GM21390 (cell line): ENCODE measurements around the gene DHH.

Source experiments
- ATAC-seq: cut with Tn5 transposase; IDR thresholded peaks from one replicate; pipeline ENCODE4 v1.9.1; 2021; ENCODE audit not compliant: unreplicated experiment

The DHH gene

GRCh38 chr12:49109641-49110463 lies 15.3 kb upstream of the DHH start:
- ATAC-seq = no peak

- ATAC-seq = no peak
Measured at GRCh38 chr12:49108958-49109404, 14.4 kb upstream of the DHH start.

DNA sequence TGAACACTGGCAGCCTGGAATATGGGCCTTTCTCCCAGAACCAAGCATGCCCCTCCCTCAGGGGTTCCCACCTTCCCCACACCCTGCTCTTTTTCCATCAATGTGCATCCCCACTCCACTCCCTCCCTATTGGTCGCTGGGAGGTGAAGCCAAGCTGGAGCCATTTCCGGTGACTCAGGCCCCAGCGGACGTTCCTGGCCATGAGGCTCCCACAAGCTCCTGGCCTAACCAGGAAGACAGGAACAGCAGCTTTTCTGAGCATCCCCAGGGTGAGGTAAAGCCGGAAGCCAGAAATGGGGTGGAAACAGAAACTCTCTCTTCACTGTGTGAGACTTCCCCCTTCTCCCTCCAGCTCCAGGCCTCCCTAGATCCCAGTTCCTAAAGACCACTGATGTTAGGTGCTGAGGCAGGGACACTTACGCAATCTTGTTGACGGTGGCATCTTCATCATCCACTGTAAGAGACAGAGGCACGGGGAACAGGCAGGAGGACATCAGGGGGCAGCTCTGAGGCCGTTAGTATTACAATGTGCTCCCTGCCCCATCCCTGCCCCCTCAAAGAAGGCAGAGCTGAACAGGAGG lies 11.0 kb upstream of the DHH start:
- no peak for ATAC-seq

GRCh38 chr12:49104822-49105221 lies 10.2 kb upstream of the DHH start:
- ATAC-seq = no peak

- ATAC-seq = no peak
Measured at GRCh38 chr12:49100380-49100779, 5.8 kb upstream of the DHH start.

DNA sequence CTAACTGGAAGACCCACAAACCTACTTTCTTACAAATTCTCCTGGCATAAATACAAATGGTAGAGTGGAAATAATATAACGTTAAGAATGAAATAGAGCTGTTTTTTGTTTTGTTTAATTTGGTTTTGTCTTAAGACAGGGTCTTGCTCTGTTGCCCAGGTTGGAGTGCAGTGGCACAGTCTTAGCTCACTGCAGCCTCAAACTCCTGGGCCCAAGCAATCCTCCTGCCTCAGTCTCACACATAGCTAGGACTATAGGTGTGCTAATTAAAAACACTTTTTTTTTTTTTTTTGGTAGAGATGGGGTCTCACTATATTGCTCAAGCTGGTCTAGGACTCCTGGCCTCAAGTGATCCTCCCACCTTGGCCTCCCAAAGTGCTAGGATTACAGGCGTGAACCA lies 4.1 kb upstream of the DHH start:
- ATAC-seq = no peak

DNA sequence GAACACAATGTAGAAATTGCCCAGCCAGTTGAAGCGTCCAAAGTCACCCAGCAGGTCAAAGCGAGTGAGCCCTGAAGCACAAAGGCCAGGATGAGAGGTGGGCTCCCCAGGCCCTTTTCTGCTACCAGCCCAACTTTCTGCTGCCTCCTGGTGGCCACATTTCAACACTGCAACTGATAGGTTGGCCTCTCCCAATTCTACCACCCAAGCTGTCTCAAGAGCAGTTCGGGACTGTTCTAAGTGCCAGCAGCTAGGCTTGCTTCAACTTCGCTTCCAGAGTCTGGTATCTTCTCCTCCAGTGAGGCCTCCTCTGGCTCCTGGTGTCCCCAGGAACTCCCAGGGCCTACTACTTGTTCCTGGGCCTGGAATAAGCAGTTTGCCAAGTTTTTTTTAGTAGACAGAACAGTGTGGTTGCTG lies 3.4 kb upstream of the DHH start:
- no peak for ATAC-seq

DNA sequence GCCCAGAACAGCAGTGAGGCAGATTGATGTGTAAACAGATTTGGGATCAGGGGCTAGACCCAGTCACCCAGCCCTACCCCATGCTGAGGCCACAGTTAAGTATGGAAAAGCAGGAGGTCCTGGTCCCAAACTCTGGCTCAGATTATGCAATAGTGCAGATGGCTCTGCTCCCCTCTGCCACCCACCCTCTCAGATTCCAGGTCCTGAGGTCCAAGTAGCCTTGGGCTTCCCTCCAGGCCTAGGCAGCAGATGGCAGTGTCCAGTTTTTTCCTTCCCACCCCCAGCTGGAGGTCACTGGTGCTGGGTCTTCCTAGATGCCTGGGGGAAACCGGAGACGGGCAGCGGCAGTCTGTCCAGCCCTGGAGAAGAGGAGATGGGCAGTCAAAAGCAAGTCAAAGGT lies 2.8 kb upstream of the DHH start:
- no peak for ATAC-seq

- no peak for ATAC-seq
Measured at GRCh38 chr12:49094975-49095365, 369 bp upstream of the DHH start.

DNA sequence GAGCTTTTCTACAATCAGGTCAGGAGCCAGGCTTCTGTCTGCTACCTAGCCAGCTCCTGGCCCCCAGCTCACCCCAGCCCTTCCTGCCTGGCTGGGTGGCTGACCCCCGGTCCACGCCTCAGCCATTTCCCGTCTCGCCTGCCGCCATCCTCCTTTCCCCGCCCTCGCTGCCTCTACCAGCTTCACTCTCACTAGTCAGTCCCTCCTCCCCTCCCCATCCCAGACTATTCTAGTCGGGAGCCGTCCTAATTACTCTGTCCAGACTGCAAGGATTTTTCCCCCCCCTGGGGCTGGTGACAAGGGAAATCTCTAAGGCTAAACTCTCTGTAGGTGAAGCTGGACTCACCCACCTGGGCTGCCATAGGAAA lies 825 bp downstream of the DHH start:
- no peak for ATAC-seq

- no peak for ATAC-seq
Measured at GRCh38 chr12:49092816-49093406, 1.7 kb downstream of the DHH start.

- no peak for ATAC-seq
Measured at GRCh38 chr12:49092086-49092815, 2.4 kb downstream of the DHH start.

DNA sequence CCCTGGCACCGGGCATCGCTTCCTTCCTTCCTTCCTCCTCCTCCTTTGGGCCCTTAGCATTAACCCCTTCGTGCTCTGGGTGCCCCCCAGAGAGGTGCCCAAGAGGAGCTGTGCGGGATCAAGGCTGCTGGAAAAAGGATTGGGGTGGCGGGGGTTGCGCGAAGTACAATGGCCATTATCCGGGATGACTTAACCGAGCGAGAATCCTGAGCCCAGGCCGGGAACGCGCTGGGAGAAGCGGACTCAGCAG lies 2.8 kb downstream of the DHH start:
- no peak for ATAC-seq

GRCh38 chr12:49091056-49091835 lies 3.4 kb downstream of the DHH start:
- ATAC-seq = no peak

DNA sequence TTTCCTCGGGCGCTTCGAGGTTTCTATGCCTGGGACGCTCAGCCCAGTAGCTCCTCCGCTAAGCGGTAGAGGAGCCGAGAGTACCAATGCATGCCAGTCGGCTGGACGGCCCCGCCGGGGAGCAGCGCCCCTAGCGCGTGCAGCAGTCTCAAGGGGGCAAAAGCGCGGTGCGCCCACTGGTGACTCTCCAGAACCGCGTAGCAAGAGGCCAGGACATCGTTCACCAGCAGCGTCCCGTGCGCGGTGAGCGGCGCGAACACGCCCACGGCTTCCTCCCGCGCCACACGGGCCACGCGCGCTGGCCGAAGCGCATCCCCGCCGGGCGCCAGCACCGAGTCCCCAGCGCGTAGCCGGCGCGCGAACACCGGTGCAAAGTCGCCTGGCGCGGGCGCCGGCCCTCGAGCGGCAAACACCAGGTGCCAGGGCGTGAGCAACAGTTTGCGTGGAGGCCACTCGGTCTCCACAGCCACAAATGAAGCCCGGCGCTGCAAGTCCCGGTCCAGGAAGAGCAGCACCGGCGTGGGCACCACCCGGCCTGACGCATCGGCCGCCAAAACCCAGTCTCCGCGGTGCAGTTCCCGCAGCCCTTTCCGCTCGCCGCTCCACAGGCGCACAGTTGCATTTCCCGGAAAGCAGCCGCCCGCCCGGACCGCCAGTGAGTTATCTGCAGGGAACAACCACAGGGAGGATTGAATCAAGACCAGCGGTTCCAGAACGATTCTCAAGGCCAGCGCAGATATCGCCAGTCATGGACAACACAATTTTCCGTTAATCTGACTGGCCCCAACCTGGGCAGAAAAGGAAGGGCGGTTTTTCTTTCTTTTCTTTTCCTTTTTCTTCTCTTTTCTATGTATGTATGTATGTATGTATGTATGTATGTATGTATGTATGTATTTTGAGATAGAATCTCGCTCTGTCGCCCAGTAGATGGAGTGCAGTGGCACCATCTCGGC lies 4.5 kb downstream of the DHH start:
- ATAC-seq = no peak

- no peak for ATAC-seq
Measured at GRCh38 chr12:49088932-49089330, 5.7 kb downstream of the DHH start.

DNA sequence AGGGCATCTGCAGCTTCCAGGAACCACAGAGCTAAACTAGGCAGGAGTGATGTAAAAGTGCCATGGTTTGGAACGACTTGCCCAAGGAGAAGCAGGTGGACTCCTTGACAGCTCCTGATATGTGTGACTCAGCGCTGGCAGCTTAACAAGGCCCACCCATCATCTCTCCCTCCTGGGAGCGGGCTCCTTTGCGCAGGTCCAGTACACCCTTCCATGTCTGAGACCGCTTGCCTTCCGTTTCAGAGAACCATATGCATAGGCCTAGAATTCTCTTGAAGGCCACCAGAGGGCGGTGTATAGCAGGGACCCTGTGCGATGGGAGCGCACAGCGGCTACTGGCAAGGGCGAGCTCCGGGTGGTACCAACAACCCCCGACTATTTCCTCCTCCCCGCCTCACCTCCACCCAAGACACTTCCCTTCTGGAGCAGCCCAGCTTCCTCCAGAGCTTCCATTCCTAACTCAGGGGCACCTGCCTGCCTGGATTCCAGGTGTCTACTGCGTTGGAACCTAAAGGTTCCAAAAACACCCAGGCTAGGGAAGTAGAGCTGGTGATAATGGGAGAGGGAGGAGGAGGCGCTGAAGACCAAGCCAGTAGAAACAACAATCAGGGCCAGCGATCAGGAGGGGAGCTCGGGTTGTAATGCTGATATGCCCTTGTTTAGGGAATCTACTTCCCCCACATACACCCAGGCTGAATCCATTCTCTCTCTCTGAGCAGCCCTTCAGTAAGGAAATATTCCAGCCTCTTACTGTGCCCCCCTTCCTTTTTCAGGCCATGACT lies 6.3 kb downstream of the DHH start:
- peak; percentile 85 for ATAC-seq

DNA sequence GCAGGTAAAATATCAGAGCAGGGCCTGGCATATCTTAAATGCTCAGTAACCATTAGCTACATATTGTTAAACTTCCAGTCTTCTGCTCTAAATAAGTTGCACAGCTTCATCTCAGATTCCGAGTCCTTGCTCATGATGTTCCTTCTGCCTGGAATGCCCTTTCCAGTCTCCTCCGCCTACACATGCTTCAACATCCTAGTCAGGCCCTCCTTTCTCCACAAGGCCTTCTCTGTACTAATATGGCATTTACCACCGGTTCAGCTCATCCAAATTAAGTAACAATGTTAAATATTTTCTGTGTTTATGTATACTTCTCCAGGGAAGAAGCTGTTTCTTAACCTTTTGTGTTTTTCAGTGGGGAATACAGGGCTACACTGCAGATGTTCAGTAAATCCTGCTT lies 8.5 kb downstream of the DHH start:
- ATAC-seq = no peak

DNA sequence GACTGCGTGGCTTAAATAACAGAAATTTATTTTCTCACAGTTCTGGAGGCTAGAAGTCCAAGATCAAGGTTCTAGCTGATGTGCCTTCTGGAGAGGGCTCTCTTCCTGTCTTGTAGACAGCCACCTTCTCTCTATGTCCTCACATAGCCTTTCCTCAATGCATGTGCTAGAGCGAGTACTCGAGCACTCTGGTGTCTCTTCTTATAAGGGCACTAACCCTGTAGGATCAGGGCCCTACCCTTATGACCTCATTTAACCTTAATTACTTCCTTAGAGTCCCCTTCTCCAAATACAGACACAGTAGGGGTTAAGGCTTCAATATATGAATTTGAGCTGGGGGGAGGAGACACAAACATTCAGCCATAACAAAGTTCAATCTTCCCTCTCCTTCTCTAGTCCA lies 10.2 kb downstream of the DHH start:
- no peak for ATAC-seq
